Measurements from ENCODE around the gene GAREM1.

DNA sequence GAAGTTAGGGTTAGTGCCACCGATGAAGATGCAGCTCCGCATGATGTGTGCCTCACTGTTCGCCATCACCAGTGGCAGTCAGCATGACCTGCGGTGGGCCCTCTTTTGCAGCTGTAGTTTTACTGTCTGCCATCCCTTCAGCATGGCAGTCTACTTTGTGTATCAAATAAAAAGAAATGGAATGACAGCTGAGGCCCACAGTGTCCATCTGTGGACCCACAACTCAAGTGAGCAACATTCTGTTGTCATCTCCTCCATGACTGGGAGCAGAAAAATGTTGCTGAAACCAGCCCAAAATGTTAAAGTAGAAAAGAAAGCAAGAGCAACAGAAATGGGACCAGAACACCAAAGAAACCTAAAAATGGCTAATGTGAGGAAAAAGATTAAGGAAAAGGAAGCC, 152.1 kb downstream of the GAREM1 start:
- TF ChIP-seq, protein P1, sequence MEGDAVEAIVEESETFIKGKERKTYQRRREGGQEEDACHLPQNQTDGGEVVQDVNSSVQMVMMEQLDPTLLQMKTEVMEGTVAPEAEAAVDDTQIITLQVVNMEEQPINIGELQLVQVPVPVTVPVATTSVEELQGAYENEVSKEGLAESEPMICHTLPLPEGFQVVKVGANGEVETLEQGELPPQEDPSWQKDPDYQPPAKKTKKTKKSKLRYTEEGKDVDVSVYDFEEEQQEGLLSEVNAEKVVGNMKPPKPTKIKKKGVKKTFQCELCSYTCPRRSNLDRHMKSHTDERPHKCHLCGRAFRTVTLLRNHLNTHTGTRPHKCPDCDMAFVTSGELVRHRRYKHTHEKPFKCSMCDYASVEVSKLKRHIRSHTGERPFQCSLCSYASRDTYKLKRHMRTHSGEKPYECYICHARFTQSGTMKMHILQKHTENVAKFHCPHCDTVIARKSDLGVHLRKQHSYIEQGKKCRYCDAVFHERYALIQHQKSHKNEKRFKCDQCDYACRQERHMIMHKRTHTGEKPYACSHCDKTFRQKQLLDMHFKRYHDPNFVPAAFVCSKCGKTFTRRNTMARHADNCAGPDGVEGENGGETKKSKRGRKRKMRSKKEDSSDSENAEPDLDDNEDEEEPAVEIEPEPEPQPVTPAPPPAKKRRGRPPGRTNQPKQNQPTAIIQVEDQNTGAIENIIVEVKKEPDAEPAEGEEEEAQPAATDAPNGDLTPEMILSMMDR (IDR thresholded peaks at IDR 0.05; ENCODE audit: insufficient read depth, low read depth, low read length): no peak
- TF ChIP-seq EZH2 (IDR thresholded peaks at IDR 0.05; ENCODE audit: insufficient read depth, low read length): no peak

All from astrocyte (in vitro differentiated cells and primary cell).